SK-N-SH treated with all-trans-retinoic acid at 6 μM for 48 hours (cell line): ENCODE results near the gene IL12B.
"Not testable (repeated sequence)": the region's sequence is repeated elsewhere in the genome, so short reads cannot be mapped to it uniquely, and the experiment has no call there.

ENCODE experiments used
- ARNTL ChIP-seq: fragments of 450-650 bp; formaldehyde crosslinking; IDR thresholded peaks from 2 replicates; pipeline ENCODE4 v1.5.0; 2020; ENCODE audit warnings: low read depth, mild to moderate bottlenecking, moderate library complexity, borderline replicate concordance
- ESRRG ChIP-seq: fragments of 250-450 bp; sonication (Bioruptor Pico); IDR thresholded peaks from 2 replicates; pipeline ENCODE4 v1.6.1; 2021; ENCODE audit warnings: mild to moderate bottlenecking
- OSR1 ChIP-seq: fragments of 250-450 bp; sonication (Bioruptor Pico); IDR thresholded peaks from 2 replicates; pipeline ENCODE4 v1.8.0; 2022; ENCODE audit warnings: moderate library complexity, mild to moderate bottlenecking, inconsistent platforms
- PPARA ChIP-seq: fragments of 250-450 bp; sonication (Bioruptor Pico); IDR thresholded peaks from 2 replicates; pipeline ENCODE4 v1.5.0; 2020; ENCODE audit warnings: mild to moderate bottlenecking, borderline replicate concordance
- RARB ChIP-seq: fragments of 250-450 bp; sonication (Bioruptor Pico); IDR thresholded peaks from 2 replicates; pipeline ENCODE4 v1.8.0; 2021; ENCODE audit warnings: mild to moderate bottlenecking, moderate library complexity
- TCF4 ChIP-seq: fragments of 250-450 bp; sonication (Bioruptor Pico); IDR thresholded peaks from 2 replicates; pipeline ENCODE4 v1.8.0; 2021; ENCODE audit warnings: mild to moderate bottlenecking, moderate library complexity, borderline replicate concordance
- ZC3H10 ChIP-seq: fragments of 250-450 bp; sonication (Bioruptor Pico); IDR thresholded peaks from 2 replicates; pipeline ENCODE4 v1.5.1; 2021; ENCODE audit warnings: mild to moderate bottlenecking, moderate library complexity
- ZFP3 ChIP-seq: fragments of 250-450 bp; sonication (Bioruptor Pico); IDR thresholded peaks from 2 replicates; pipeline ENCODE4 v1.5.0; 2020; ENCODE audit warnings: mild to moderate bottlenecking, moderate library complexity
- ZFP30 ChIP-seq: fragments of 450-650 bp; formaldehyde crosslinking; IDR thresholded peaks from 2 replicates; pipeline ENCODE4 v1.5.0; 2022; ENCODE audit warnings: mild to moderate bottlenecking, moderate library complexity
- ZNF70 ChIP-seq: fragments of 450-650 bp; formaldehyde crosslinking; IDR thresholded peaks from 2 replicates; pipeline ENCODE4 v1.5.0; 2020; ENCODE audit warnings: mild to moderate bottlenecking, moderate library complexity
- TF ChIP-seq, protein P1 (sequence below): fragments of 250-450 bp; sonication (Bioruptor Pico); IDR thresholded peaks from 2 replicates; pipeline ENCODE4 v1.8.0; 2020; ENCODE audit warnings: mild to moderate bottlenecking, moderate library complexity, borderline replicate concordance
- TF ChIP-seq, protein P2 (sequence below): fragments of 250-450 bp; sonication (Bioruptor Pico); IDR thresholded peaks from 2 replicates; pipeline ENCODE4 v1.5.0; 2020; ENCODE audit warnings: mild to moderate bottlenecking, moderate library complexity

DNA sequence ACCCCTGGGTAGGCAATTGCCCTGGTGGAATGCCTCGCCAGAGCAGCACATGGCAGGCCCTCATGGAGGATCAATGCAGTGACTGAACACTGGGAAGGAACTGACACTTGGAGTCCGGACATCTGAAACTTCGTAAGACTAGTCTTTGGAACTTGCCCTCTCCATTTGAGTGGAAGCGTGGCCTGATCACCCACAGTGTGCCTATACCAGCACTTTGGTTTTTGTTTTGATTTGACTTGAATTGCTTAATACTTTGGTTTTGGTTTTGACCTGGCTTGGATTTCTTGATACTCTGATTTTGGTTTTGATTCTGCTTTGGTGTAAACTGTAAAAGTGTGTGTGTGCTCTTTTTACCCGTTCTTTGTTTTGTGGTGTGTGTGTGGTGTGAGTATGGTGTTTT is 36.5 kb upstream of the IL12B start:
- TF ChIP-seq ZFP30 (CRISPR knock-in tag); ZFP3 (CRISPR knock-in tag); RARB (CRISPR knock-in tag); PPARA (CRISPR knock-in tag); ZC3H10 (CRISPR knock-in tag); ARNTL; OSR1 (CRISPR knock-in tag); ZNF70 (CRISPR knock-in tag); TCF4 (CRISPR knock-in tag); ESRRG: not testable (repeated sequence)
- TF ChIP-seq, protein P1, sequence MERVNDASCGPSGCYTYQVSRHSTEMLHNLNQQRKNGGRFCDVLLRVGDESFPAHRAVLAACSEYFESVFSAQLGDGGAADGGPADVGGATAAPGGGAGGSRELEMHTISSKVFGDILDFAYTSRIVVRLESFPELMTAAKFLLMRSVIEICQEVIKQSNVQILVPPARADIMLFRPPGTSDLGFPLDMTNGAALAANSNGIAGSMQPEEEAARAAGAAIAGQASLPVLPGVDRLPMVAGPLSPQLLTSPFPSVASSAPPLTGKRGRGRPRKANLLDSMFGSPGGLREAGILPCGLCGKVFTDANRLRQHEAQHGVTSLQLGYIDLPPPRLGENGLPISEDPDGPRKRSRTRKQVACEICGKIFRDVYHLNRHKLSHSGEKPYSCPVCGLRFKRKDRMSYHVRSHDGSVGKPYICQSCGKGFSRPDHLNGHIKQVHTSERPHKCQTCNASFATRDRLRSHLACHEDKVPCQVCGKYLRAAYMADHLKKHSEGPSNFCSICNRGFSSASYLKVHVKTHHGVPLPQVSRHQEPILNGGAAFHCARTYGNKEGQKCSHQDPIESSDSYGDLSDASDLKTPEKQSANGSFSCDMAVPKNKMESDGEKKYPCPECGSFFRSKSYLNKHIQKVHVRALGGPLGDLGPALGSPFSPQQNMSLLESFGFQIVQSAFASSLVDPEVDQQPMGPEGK (CRISPR knock-in tag), result not testable (repeated sequence)
- TF ChIP-seq, protein P2, sequence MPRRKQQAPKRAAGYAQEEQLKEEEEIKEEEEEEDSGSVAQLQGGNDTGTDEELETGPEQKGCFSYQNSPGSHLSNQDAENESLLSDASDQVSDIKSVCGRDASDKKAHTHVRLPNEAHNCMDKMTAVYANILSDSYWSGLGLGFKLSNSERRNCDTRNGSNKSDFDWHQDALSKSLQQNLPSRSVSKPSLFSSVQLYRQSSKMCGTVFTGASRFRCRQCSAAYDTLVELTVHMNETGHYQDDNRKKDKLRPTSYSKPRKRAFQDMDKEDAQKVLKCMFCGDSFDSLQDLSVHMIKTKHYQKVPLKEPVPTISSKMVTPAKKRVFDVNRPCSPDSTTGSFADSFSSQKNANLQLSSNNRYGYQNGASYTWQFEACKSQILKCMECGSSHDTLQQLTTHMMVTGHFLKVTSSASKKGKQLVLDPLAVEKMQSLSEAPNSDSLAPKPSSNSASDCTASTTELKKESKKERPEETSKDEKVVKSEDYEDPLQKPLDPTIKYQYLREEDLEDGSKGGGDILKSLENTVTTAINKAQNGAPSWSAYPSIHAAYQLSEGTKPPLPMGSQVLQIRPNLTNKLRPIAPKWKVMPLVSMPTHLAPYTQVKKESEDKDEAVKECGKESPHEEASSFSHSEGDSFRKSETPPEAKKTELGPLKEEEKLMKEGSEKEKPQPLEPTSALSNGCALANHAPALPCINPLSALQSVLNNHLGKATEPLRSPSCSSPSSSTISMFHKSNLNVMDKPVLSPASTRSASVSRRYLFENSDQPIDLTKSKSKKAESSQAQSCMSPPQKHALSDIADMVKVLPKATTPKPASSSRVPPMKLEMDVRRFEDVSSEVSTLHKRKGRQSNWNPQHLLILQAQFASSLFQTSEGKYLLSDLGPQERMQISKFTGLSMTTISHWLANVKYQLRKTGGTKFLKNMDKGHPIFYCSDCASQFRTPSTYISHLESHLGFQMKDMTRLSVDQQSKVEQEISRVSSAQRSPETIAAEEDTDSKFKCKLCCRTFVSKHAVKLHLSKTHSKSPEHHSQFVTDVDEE (CRISPR knock-in tag), result not testable (repeated sequence)
